ENCODE results near the gene NDEL1. TPM values are rescaled to one million over a fixed set of nuclear protein-coding genes. Genes with fewer than 3 reads are reported as not detected.

NDEL1 gene
- polyA plus RNA-seq, 3 donors = 29.8 to 58.3 (median 39.7) TPM

- no peak overlapping the region for H3K4me3 Mint-ChIP-seq
- H3K4me1 ChIP-seq (ENCODE audit: control insufficient read depth in 1 of 2, insufficient read depth in 2 of 2, low read length in 2 of 2) = peaks cover 0 to 4% of the 10 kb centered on the region in 2 donors
- 92% methylated on average over 13 of the region's 18 CpGs for WGBS (ENCODE audit: insufficient coverage)
- H3K27ac ChIP-seq (ENCODE audit: low read depth in 1 of 2, low read length in 2 of 2) = no peak overlapping the region
- no peaks in the 10 kb centered on the region for H3K36me3 ChIP-seq (replicated peaks in 1 of 2; ENCODE audit: control insufficient read depth in 1 of 2, insufficient read depth in 2 of 2, low read length in 2 of 2)
- H3K79me2 ChIP-seq (ENCODE audit: insufficient read depth, low read length) = no peaks in the 10 kb centered on the region
- no peak for TF ChIP-seq CTCF (IDR thresholded peaks at IDR 0.05)
- no peaks in the 10 kb centered on the region for H4K20me1 ChIP-seq (ENCODE audit: insufficient read depth, low read length)
- peaks cover 4 to 10% (median 8%) of the 10 kb centered on the region in 3 donors for H3K27me3 Mint-ChIP-seq (ENCODE audit: low read depth in 3 of 3)
- peaks cover 0 to 6% of the 10 kb centered on the region in 2 donors for H3K27me3 ChIP-seq (ENCODE audit: control insufficient read depth in 2 of 2, insufficient read depth in 2 of 2, low read length in 2 of 2)
- DNase-seq = no peak
- no peak overlapping the region for H3K27ac Mint-ChIP-seq
- peaks cover 0 to 5% (median 0%) of the 10 kb centered on the region in 7 donors for H3K9me3 Mint-ChIP-seq
- intact Hi-C loops (cut with micrococcal nuclease) = no loop called here
- H2AFZ ChIP-seq (ENCODE audit: insufficient read depth, low read depth, low read length, poor library complexity, severe bottlenecking) = no peak overlapping the region
- H3K9me3 ChIP-seq (replicated peaks in 1 of 2; ENCODE audit: control insufficient read depth in 1 of 2, insufficient read depth in 1 of 2, low read length in 2 of 2) = no peaks in the 10 kb centered on the region
- H3K4me2 ChIP-seq (replicated peaks; ENCODE audit: extremely low read depth, low read length, poor library complexity, severe bottlenecking) = no peak overlapping the region
- H3K4me3 ChIP-seq (replicated peaks in 1 of 3; ENCODE audit: low read depth in 2 of 3, low read length in 3 of 3) = no peak overlapping the region
- peaks cover 8% of the 10 kb centered on the region for H3K4me1 Mint-ChIP-seq
- no peaks in the 10 kb centered on the region for H3K36me3 Mint-ChIP-seq
- no peak overlapping the region for H3K9ac ChIP-seq (ENCODE audit: insufficient read depth, low read length, poor library complexity, severe bottlenecking)
These were observed 43.4 kb upstream of the NDEL1 start for GRCh38 chr17:8392274-8392673.

GRCh38 chr17:8392674-8393469 lies 42.8 kb upstream of the NDEL1 start:
- DNase-seq = no peak
- Histone ChIP-seq H3K9me3 (replicated peaks in 1 of 2; ENCODE audit: control insufficient read depth in 1 of 2, insufficient read depth in 1 of 2, low read length in 2 of 2) (no peaks in the 10 kb centered on the region), H3K4me3 (replicated peaks in 1 of 3; ENCODE audit: low read depth in 2 of 3, low read length in 3 of 3) (no peak overlapping the region), H3K4me1 (ENCODE audit: control insufficient read depth in 1 of 2, insufficient read depth in 2 of 2, low read length in 2 of 2) (peaks cover 0 to 4% of the 10 kb centered on the region in 2 donors), H3K36me3 (replicated peaks in 1 of 2; ENCODE audit: control insufficient read depth in 1 of 2, insufficient read depth in 2 of 2, low read length in 2 of 2) (no peaks in the 10 kb centered on the region), H3K27me3 (ENCODE audit: control insufficient read depth in 2 of 2, insufficient read depth in 2 of 2, low read length in 2 of 2) (peaks cover 0 to 8% of the 10 kb centered on the region in 2 donors), H2AFZ (ENCODE audit: insufficient read depth, low read depth, low read length, poor library complexity, severe bottlenecking) (no peak overlapping the region), H3K79me2 (ENCODE audit: insufficient read depth, low read length) (no peaks in the 10 kb centered on the region), H4K20me1 (ENCODE audit: insufficient read depth, low read length) (no peaks in the 10 kb centered on the region), H3K27ac (ENCODE audit: low read depth in 1 of 2, low read length in 2 of 2) (no peak overlapping the region), H3K9ac (ENCODE audit: insufficient read depth, low read length, poor library complexity, severe bottlenecking) (no peak overlapping the region), H3K4me2 (replicated peaks; ENCODE audit: extremely low read depth, low read length, poor library complexity, severe bottlenecking) (no peak overlapping the region)
- WGBS (ENCODE audit: insufficient coverage) = 92% methylated on average over 41 of the region's 46 CpGs
- Mint-ChIP-seq H3K36me3 (no peaks in the 10 kb centered on the region), H3K4me3 (no peak overlapping the region), H3K27ac (no peak overlapping the region), H3K9me3 (peaks cover 0 to 5% (median 0%) of the 10 kb centered on the region in 7 donors), H3K27me3 (ENCODE audit: low read depth in 3 of 3) (peaks cover 4 to 16% (median 12%) of the 10 kb centered on the region in 3 donors), H3K4me1 (peaks cover 10% of the 10 kb centered on the region)
- intact Hi-C loops (cut with micrococcal nuclease) = no loop called here
- no peak for TF ChIP-seq CTCF (IDR thresholded peaks at IDR 0.05)
